Sigmoid colon (tissue), 7 donors: ENCODE results near the gene KCNA10. TPM values are rescaled to one million over a fixed set of nuclear protein-coding genes. Genes with fewer than 3 reads are reported as not detected.

Experiments used
- DNase-seq: peaks from one replicate; pipeline ENCODE4 v3.0.0-alpha.2; 2019
- H3K27ac ChIP-seq, 4 donors: fragments of 200-600 bp; sonication (generic); one replicate each; pipeline ENCODE4 v1.5.1; 2016 to 2019; ENCODE audit warnings: mild to moderate bottlenecking in 1 of 4
- H3K27me3 ChIP-seq, 3 donors: fragments of 200-600 bp; sonication (generic); one replicate each; pipeline ENCODE4 v1.5.1; 2019; ENCODE audit warnings: mild to moderate bottlenecking in 1 of 3
- H3K36me3 ChIP-seq, 4 donors: fragments of 200-600 bp; sonication (generic); one replicate each; pipeline ENCODE4 v1.5.1; 2016 to 2019
- H3K4me1 ChIP-seq, 4 donors: fragments of 200-600 bp; sonication (generic); one replicate each; pipeline ENCODE4 v1.5.1; 2017 to 2019
- H3K4me3 ChIP-seq, 4 donors: fragments of 200-600 bp; sonication (generic); one replicate each; pipeline ENCODE4 v1.5.1; 2017 to 2019; ENCODE audit warnings: mild to moderate bottlenecking in 2 of 4, moderate library complexity in 1 of 4
- H3K9me3 ChIP-seq, 4 donors: fragments of 200-600 bp in 3 of 4; sonication (generic) in 3 of 4; one replicate each; pipeline versions ENCODE4 v1.5.1 to v1.6.1; 2013 to 2019
- EP300 ChIP-seq, 4 donors: sonication (generic); formaldehyde crosslinking; IDR thresholded peaks; one replicate each; pipeline ENCODE4 v1.6.1; 2017; ENCODE audit warnings: antibody characterized with exemption in 4 of 4
- POLR2A ChIP-seq, 2 donors: fragments of 450-650 bp; IDR thresholded peaks; one replicate each; pipeline ENCODE4 v1.6.1; 2016; ENCODE audit warnings: antibody characterized with exemption in 2 of 2, mild to moderate bottlenecking in 2 of 2, moderate library complexity in 2 of 2
- POLR2AphosphoS5 ChIP-seq, 4 donors: sonication (generic); formaldehyde crosslinking; IDR thresholded peaks; one replicate each; pipeline ENCODE4 v1.6.1; 2017; ENCODE audit warnings: antibody characterized with exemption in 4 of 4
- WGBS, 2 donors: extraction: QIAGEN DNeasy Blood & Tissue Kit; methylation state at CpG; one replicate each; pipeline ENCODE4 v1.1.7; 2013; 5-methylcytosine and 5-hydroxymethylcytosine counted together
- intact Hi-C: fragments of 100-400 bp; cut with DNase I; formaldehyde crosslinking; loops from one replicate; pipeline ENCODE4 v1.15.1; 2023
- polyA plus RNA-seq, 3 donors: library from polyadenylated mRNA; stranded (reverse); fragments of 200-250 nt; gene quantifications; one replicate each; pipeline ENCODE4 v1.2.3, GENCODE V29; 2013
- total RNA-seq, 4 donors: library from RNA; depleted of rRNA; stranded (reverse); fragments of >200 nt; gene quantifications; one replicate each; pipeline ENCODE4 v1.1.0, GENCODE V29; 2016
- TF ChIP-seq, protein P1 (sequence below), 4 experiments: fragments of 450-650 bp in 3 of 4; fragments of 200-600 bp in 1 of 4; IDR thresholded peaks; one replicate each; pipeline ENCODE4 v1.5.1; 2016 to 2019; ENCODE audit warnings: antibody characterized with exemption in 4 of 4, mild to moderate bottlenecking in 3 of 4, moderate library complexity in 2 of 4
- donor health status: healthy with polysubstance abuse.
- donor health status: Bipolar disorder and iron deficiency.
- donor health status: healthy.

The KCNA10 gene
- total and polyA plus RNA-seq, 7 donors = not detected

DNA sequence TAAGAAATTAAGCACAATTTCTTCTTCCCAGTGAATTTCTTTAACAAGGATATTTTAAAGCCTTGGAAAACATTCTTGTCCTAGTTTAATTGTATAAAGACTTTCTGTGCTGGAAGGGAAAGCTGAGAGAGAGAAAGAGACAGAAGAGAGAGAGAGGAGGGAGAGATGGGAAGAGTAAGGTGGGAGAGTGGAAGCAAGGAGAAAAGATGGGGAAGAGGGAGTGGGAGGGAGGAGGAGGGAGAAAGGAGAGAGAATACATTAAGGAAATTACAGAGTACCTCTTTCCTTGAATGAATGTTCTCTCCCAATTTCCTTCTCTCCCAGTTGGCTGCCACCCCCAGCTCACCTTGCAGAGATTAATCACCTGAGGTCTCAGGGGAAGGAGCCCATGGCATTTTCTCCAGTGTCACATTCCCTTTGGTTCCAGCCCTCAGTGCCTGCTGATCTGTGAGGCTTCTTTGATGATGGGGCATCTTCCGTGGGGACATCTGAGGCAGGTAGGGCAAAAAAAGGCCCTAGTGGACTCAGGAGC lies 32.4 kb upstream of the KCNA10 start:
- Histone ChIP-seq H3K27ac (no peak overlapping the region), H3K9me3 (no peaks in the 10 kb centered on the region), H3K4me1 (peaks cover 0 to 15% (median 14%) of the 10 kb centered on the region in 4 donors), H3K27me3 (peaks cover 0 to 55% (median 16%) of the 10 kb centered on the region in 3 donors), H3K36me3 (no peaks in the 10 kb centered on the region), H3K4me3 (no peak overlapping the region)
- intact Hi-C loops = no loop called here
- 84 to 87% methylated on average over 1 of the region's 1 CpG for WGBS, 2 donors
- no peak for DNase-seq
- TF ChIP-seq POLR2A (IDR thresholded peaks at IDR 0.05) = no peak
- TF ChIP-seq, protein P1, sequence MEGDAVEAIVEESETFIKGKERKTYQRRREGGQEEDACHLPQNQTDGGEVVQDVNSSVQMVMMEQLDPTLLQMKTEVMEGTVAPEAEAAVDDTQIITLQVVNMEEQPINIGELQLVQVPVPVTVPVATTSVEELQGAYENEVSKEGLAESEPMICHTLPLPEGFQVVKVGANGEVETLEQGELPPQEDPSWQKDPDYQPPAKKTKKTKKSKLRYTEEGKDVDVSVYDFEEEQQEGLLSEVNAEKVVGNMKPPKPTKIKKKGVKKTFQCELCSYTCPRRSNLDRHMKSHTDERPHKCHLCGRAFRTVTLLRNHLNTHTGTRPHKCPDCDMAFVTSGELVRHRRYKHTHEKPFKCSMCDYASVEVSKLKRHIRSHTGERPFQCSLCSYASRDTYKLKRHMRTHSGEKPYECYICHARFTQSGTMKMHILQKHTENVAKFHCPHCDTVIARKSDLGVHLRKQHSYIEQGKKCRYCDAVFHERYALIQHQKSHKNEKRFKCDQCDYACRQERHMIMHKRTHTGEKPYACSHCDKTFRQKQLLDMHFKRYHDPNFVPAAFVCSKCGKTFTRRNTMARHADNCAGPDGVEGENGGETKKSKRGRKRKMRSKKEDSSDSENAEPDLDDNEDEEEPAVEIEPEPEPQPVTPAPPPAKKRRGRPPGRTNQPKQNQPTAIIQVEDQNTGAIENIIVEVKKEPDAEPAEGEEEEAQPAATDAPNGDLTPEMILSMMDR (IDR thresholded peaks at IDR 0.05) = no peak
- no peak for TF ChIP-seq POLR2AphosphoS5 (IDR thresholded peaks at IDR 0.05)
- TF ChIP-seq EP300 (IDR thresholded peaks at IDR 0.05) = no peak

DNA sequence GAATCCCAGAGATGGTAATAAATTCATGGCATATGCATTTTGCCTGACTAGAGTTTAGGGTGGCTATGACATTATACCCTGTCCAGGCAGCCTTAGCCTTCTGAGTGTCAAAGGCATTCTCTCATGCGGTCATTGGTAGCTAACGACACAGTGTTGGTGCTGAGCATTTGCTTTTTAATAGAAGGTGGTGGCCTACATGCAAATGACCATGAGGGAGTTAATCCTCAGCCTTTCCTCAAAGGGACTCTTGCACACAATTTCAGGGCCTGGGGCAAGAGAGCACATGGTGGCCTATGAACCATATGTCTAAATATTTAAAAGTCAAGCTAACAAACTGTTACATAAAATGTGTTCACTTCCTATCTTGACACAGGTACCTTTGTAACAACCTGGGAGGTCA lies 30.9 kb upstream of the KCNA10 start:
- TF ChIP-seq, protein P1 (IDR thresholded peaks at IDR 0.05) = no peak
- TF ChIP-seq EP300 (IDR thresholded peaks at IDR 0.05) = no peak
- TF ChIP-seq POLR2A (IDR thresholded peaks at IDR 0.05) = no peak
- no peak for TF ChIP-seq POLR2AphosphoS5 (IDR thresholded peaks at IDR 0.05)
- no peaks in the 10 kb centered on the region for H3K9me3 ChIP-seq
- H3K4me3 ChIP-seq = no peak overlapping the region
- H3K36me3 ChIP-seq = no peaks in the 10 kb centered on the region
- peaks cover 0 to 44% (median 16%) of the 10 kb centered on the region in 3 donors for H3K27me3 ChIP-seq
- intact Hi-C loops = no loop called here
- peaks cover 0 to 1% (median under 1%) of the 10 kb centered on the region in 4 donors for H3K4me1 ChIP-seq
- WGBS, 2 donors = 47 to 67% methylated on average over 2 of the region's 2 CpGs
- DNase-seq = no peak
- H3K27ac ChIP-seq = no peak overlapping the region

DNA sequence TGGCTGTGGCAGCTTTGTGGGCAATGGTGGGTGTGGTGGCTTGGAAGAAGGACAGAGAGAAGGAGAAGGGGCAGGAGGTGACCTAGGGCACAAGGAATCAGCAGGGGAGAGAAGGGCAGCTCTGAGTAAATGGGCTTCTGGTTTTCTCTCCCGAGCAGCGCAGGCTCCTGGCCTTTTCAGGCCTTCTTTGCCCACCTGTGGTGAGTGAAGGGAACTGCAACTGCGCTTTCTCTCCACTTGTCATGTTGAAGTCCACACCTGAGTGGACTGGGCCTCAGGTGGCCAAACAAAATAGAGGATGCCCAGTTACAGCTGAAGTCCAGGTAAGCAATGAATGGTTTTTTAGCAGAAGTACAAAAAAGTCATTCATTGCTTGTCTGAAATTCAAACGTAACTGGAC lies 29.4 kb upstream of the KCNA10 start:
- WGBS, 2 donors = 64 to 78% methylated on average over 4 of the region's 4 CpGs
- Histone ChIP-seq H3K27ac (no peak overlapping the region), H3K36me3 (no peaks in the 10 kb centered on the region), H3K9me3 (no peaks in the 10 kb centered on the region), H3K4me3 (no peak overlapping the region), H3K27me3 (peaks cover 0 to 32% (median 13%) of the 10 kb centered on the region in 3 donors), H3K4me1 (no peaks in the 10 kb centered on the region)
- intact Hi-C loops = no loop called here
- TF ChIP-seq, protein P1 (IDR thresholded peaks at IDR 0.05) = peak in 1 of 4 experiments; percentile 17
- TF ChIP-seq POLR2A (IDR thresholded peaks at IDR 0.05) = no peak
- no peak for DNase-seq

DNA sequence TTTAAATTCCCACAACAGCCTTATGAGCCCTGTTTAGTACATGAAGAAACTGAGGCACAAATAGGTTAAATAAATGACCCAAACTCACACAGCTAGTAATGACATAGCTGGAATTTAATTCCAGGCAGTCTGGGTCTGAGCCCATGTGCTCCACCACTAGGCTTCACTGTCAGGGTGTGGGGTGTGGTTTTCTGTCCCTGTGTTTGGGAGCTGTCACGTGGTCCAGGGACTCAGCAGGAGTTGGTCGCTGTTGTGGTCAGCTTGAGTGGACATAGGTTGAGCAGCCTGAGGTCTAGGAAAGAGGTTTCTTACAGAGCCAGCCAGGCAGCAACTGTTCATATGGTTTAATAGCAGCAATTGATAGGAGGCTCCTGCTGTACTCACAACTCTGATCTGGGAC lies 28.0 kb upstream of the KCNA10 start:
- H3K4me1 ChIP-seq = no peaks in the 10 kb centered on the region
- no peak overlapping the region for H3K27ac ChIP-seq
- no peak overlapping the region for H3K4me3 ChIP-seq
- 60 to 62% methylated on average over 2 of the region's 2 CpGs for WGBS, 2 donors
- peaks cover 0 to 21% (median 6%) of the 10 kb centered on the region in 3 donors for H3K27me3 ChIP-seq
- H3K36me3 ChIP-seq = no peaks in the 10 kb centered on the region
- TF ChIP-seq POLR2AphosphoS5 (IDR thresholded peaks at IDR 0.05) = no peak
- TF ChIP-seq POLR2A (IDR thresholded peaks at IDR 0.05) = no peak
- TF ChIP-seq EP300 (IDR thresholded peaks at IDR 0.05) = no peak
- TF ChIP-seq, protein P1 (IDR thresholded peaks at IDR 0.05) = no peak
- DNase-seq = no peak
- intact Hi-C loops = no loop called here
- H3K9me3 ChIP-seq = no peaks in the 10 kb centered on the region

DNA sequence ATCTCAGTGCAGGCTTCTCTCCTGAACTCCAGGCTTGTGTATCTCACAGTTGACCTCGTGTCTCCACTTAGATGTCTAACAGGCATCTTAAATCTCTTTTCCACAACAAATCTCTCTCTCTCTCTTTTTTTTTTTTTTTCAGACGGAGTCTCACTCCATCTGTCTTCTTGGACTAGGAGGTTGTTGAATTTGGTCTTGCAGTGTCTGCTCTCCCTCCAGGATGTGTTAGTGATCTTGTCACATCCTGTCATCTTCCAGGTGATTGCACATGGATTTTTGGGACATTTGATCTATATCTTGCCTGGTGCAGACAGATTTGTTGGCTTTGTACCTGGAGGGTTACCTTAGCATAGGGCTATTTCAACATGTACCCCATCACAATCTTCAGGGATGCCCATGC lies 26.5 kb upstream of the KCNA10 start:
- DNase-seq = no peak
- TF ChIP-seq POLR2AphosphoS5 (IDR thresholded peaks at IDR 0.05) (no peak), EP300 (IDR thresholded peaks at IDR 0.05) (no peak), POLR2A (IDR thresholded peaks at IDR 0.05) (no peak)
- TF ChIP-seq, protein P1 (IDR thresholded peaks at IDR 0.05) = no peak
- no peak overlapping the region for H3K4me3 ChIP-seq
- intact Hi-C loops = no loop called here
- H3K27ac ChIP-seq = no peak overlapping the region
- no peaks in the 10 kb centered on the region for H3K9me3 ChIP-seq
- H3K36me3 ChIP-seq = no peaks in the 10 kb centered on the region
- peaks cover 0 to 11% (median 0%) of the 10 kb centered on the region in 3 donors for H3K27me3 ChIP-seq
- H3K4me1 ChIP-seq = no peaks in the 10 kb centered on the region
- 52 to 63% methylated on average over 2 of the region's 2 CpGs for WGBS, 2 donors
